HTERT RPE-1 (cell line): ENCODE results near the gene SLC45A3.

Source experiments
- in situ Hi-C: fragments of 300-500 bp; cut with MboI; formaldehyde crosslinking; loops from 4 replicates; pipeline ENCODE4 v1.14.3; 2020; ENCODE audit warnings: low sequenced_read_pairs

Gene SLC45A3

GRCh38 chr1:205669341-205670149 is 10.8 kb downstream of the SLC45A3 start:
- in situ Hi-C loops: no loop called here

GRCh38 chr1:205668951-205669340 is 11.4 kb downstream of the SLC45A3 start:
- in situ Hi-C loops: no loop called here

- in situ Hi-C loops: no loop called here
Measured at GRCh38 chr1:205667909-205668643, 12.2 kb downstream of the SLC45A3 start.

- in situ Hi-C loops: no loop called here
Measured at GRCh38 chr1:205666372-205667166, 13.7 kb downstream of the SLC45A3 start.

GRCh38 chr1:205665201-205666045 is 14.9 kb downstream of the SLC45A3 start:
- in situ Hi-C loops: no loop called here

- in situ Hi-C loops: no loop called here
Measured at GRCh38 chr1:205664399-205665017, 15.8 kb downstream of the SLC45A3 start.

- in situ Hi-C loops: no loop called here
Measured at GRCh38 chr1:205663286-205663936, 16.9 kb downstream of the SLC45A3 start.

- in situ Hi-C loops: no loop called here
Measured at GRCh38 chr1:205662791-205663190, 17.5 kb downstream of the SLC45A3 start.

GRCh38 chr1:205662135-205662738 is 18.1 kb downstream of the SLC45A3 start:
- in situ Hi-C loops: no loop called here

GRCh38 chr1:205661429-205662134 is 18.7 kb downstream of the SLC45A3 start:
- in situ Hi-C loops: no loop called here

- in situ Hi-C loops: no loop called here
Measured at GRCh38 chr1:205660361-205660760, 19.9 kb downstream of the SLC45A3 start.

- in situ Hi-C loops: no loop called here
Measured at GRCh38 chr1:205658943-205659581, 21.2 kb downstream of the SLC45A3 start.

- in situ Hi-C loops: no loop called here
Measured at GRCh38 chr1:205656236-205656635, 24.1 kb downstream of the SLC45A3 start.

GRCh38 chr1:205652984-205653383 is 27.3 kb downstream of the SLC45A3 start:
- in situ Hi-C loops: no loop called here

- in situ Hi-C loops: no loop called here
Measured at GRCh38 chr1:205650241-205650640, 30.1 kb downstream of the SLC45A3 start.

GRCh38 chr1:205645519-205645918 is 34.8 kb downstream of the SLC45A3 start:
- in situ Hi-C loops: no loop called here

GRCh38 chr1:205642679-205643307 is 37.5 kb downstream of the SLC45A3 start:
- in situ Hi-C loops: no loop called here

- in situ Hi-C loops: no loop called here
Measured at GRCh38 chr1:205639567-205639966, 40.7 kb downstream of the SLC45A3 start.
